ENCODE results near the gene SULT1A3. TPM values are rescaled to one million over a fixed set of nuclear protein-coding genes. Genes with fewer than 3 reads are reported as not detected.

Gene SULT1A3
- total RNA-seq, 1 experiment from 2014 or later = 21.5 TPM

GRCh38 chr16:30157214-30157613, 41.8 kb upstream of the SULT1A3 start:
- no peak overlapping the region for H3K14ac ChIP-seq (ENCODE audit: insufficient read depth, low read length)
- Mint-ChIP-seq H3K4me3 (no peak overlapping the region), H3K9me3 (peaks cover 5 to 7% of the 10 kb centered on the region in 2 experiments), H3K36me3 (ENCODE audit: insufficient read depth in 1 of 3, low read depth in 3 of 3) (0 out of 7 replicates have a peak, but pooled peaks cover 0 to 2% (median 0%) of the 10 kb centered on the region in 3 experiments), H3K27ac (no peak overlapping the region), H3K27me3 (ENCODE audit: low read depth) (peaks cover 7% of the 10 kb centered on the region; the same call in 1 of the 2 replicates), H3K4me1 (no peaks in the 10 kb centered on the region)
- no CpG with 5 or more reads among the region's 1 CpG for WGBS (ENCODE audit: extremely low coverage, insufficient read length, low lambda C conversion rate)
- H4K5ac ChIP-seq (ENCODE audit: insufficient read length, low read depth, low read length) = no peak overlapping the region
- H2BK20ac ChIP-seq (ENCODE audit: low read depth, low read length, poor library complexity, severe bottlenecking) = no peak overlapping the region
- no peak overlapping the region for H2AK5ac ChIP-seq (ENCODE audit: insufficient read length, low read length)
- H2BK5ac ChIP-seq (ENCODE audit: insufficient read length, low read length) = no peak overlapping the region
- no peaks in the 10 kb centered on the region for H3K4me1 ChIP-seq (ENCODE audit: insufficient read depth, low read length)
- no peak overlapping the region for H3T11ph ChIP-seq (ENCODE audit: low read length)
- H4K91ac ChIP-seq (ENCODE audit: insufficient read length, low read depth, low read length) = no peak overlapping the region
- H3K23me2 ChIP-seq (ENCODE audit: insufficient read length, low read depth, low read length, poor library complexity, severe bottlenecking) = no peaks in the 10 kb centered on the region
- H4K8ac ChIP-seq (replicated peaks; ENCODE audit: insufficient read length, low read depth, low read length) = no peak overlapping the region
- H3K4ac ChIP-seq (ENCODE audit: low read depth, low read length) = no peak overlapping the region
- no peak overlapping the region for H2BK120ac ChIP-seq (ENCODE audit: low read depth, low read length, poor library complexity, severe bottlenecking)
- DNase-seq = no peak
- no peak overlapping the region for H2AFZ ChIP-seq (ENCODE audit: low read length)
- no peak for TF ChIP-seq CTCF (conservative IDR thresholded peaks at IDR 0.05)
- H3K27me3 ChIP-seq (ENCODE audit: insufficient read depth, low read length) = no peaks in the 10 kb centered on the region
- no peaks in the 10 kb centered on the region for H3K9me3 ChIP-seq (ENCODE audit: control insufficient read depth, low read depth, low read length)
- no peaks in the 10 kb centered on the region for H3K79me2 ChIP-seq (ENCODE audit: insufficient read depth, low read length)
- H4K20me1 ChIP-seq (ENCODE audit: control insufficient read depth, insufficient read depth, insufficient read length) = no peaks in the 10 kb centered on the region
- no peak overlapping the region for H2BK12ac ChIP-seq (ENCODE audit: insufficient read length, low read depth, low read length)
- no peak overlapping the region for H3K27ac ChIP-seq (ENCODE audit: insufficient read length, low read depth, low read length)
- H3K79me1 ChIP-seq (ENCODE audit: insufficient read depth, low read depth, low read length, poor library complexity, severe bottlenecking) = no peaks in the 10 kb centered on the region
- H3K18ac ChIP-seq (ENCODE audit: insufficient read length, low read depth, low read length) = no peak overlapping the region
- H3K23ac ChIP-seq (ENCODE audit: insufficient read length, low read depth, low read length) = no peak overlapping the region
- no peak overlapping the region for H3K9ac ChIP-seq (ENCODE audit: extremely low read depth, insufficient read length, low read length)
- H3K56ac ChIP-seq (ENCODE audit: insufficient read length, low read depth, low read length) = no peak overlapping the region
- no peak overlapping the region for H2BK15ac ChIP-seq (ENCODE audit: low read depth, low read length)
- no peak overlapping the region for H3K4me2 ChIP-seq (ENCODE audit: insufficient read depth, insufficient read length, low read length)
